Fibroblast of pulmonary artery (primary cell): ENCODE data around the gene CSGALNACT2.
A peak's percentile ranks its signal among the peaks of the same experiment; 100 is the strongest.

Experiments
- DNase-seq: peaks from one replicate; pipeline ENCODE4 v3.0.0-alpha.2; 2010; ENCODE audit warnings: low read depth
- H3K4me3 ChIP-seq: replicated peaks from 2 replicates; pipeline ENCODE4 v1.5.1; 2011; ENCODE audit warnings: low read depth, mild to moderate bottlenecking, control low read depth, low read length, moderate library complexity
- TF ChIP-seq, protein P1 (sequence below): IDR thresholded peaks from 2 replicates; pipeline ENCODE4 v1.5.1; 2011; ENCODE audit warnings: mild to moderate bottlenecking, control low read depth, low read length, inconsistent platforms; ENCODE audit errors: missing control alignments

CSGALNACT2 gene

DNA sequence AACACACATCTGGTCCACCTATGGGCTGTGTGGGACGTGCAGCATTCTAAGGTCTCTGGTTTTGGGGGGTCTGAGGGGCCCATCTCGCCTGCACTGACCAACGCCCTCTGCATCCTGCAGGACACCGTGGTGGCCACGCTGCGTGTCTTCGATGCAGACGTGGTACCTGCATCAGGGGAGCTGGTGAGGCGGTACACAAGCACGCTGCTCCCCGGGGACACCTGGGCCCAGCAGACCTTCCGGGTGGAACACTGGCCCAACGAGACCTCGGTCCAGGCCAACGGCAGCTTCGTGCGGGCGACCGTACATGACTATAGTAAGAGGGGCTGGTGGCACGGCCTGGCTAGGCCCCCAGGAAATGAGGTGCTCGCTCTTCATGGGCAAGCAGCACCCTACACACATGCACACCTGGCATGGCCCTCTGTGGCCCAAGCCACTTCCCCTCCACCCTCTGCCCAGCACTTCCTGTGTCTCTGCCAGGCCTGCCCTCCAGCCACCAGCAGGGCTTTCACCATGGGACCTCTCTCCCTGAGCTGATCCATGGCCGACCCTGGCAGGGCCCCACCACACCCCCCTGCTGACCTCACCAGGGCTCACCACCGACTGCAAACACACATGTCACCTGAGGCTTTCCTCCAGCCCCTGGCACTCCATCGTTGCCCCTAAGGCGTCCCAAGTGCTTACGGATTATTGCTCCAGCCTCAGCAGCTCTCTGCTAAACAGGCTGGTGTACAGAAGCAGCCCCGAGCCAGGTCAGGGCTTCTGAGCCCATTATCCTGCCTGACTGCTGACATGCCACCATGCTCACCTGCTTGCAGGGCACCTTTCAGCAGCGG lies 31.8 kb upstream of the CSGALNACT2 start:
- DNase-seq, result no peak
- no peak overlapping the region for H3K4me3 ChIP-seq
- TF ChIP-seq, protein P1, sequence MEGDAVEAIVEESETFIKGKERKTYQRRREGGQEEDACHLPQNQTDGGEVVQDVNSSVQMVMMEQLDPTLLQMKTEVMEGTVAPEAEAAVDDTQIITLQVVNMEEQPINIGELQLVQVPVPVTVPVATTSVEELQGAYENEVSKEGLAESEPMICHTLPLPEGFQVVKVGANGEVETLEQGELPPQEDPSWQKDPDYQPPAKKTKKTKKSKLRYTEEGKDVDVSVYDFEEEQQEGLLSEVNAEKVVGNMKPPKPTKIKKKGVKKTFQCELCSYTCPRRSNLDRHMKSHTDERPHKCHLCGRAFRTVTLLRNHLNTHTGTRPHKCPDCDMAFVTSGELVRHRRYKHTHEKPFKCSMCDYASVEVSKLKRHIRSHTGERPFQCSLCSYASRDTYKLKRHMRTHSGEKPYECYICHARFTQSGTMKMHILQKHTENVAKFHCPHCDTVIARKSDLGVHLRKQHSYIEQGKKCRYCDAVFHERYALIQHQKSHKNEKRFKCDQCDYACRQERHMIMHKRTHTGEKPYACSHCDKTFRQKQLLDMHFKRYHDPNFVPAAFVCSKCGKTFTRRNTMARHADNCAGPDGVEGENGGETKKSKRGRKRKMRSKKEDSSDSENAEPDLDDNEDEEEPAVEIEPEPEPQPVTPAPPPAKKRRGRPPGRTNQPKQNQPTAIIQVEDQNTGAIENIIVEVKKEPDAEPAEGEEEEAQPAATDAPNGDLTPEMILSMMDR, result no peak

DNA sequence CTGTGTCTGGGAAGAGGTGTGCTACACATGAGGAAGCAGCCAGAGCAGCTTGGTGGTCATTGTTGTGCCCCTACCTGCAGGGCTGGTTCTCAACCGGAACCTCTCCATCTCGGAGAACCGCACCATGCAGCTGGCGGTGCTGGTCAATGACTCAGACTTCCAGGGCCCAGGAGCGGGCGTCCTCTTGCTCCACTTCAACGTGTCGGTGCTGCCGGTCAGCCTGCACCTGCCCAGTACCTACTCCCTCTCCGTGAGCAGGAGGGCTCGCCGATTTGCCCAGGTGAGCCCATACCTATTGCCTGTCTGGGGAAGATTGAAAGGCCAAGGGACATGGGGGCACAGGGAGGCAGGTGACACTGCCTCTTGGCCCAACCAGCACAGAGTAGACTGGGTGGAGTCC lies 29.3 kb upstream of the CSGALNACT2 start:
- H3K4me3 ChIP-seq, result no peak overlapping the region
- TF ChIP-seq, protein P1, result no peak
- no peak for DNase-seq

DNA sequence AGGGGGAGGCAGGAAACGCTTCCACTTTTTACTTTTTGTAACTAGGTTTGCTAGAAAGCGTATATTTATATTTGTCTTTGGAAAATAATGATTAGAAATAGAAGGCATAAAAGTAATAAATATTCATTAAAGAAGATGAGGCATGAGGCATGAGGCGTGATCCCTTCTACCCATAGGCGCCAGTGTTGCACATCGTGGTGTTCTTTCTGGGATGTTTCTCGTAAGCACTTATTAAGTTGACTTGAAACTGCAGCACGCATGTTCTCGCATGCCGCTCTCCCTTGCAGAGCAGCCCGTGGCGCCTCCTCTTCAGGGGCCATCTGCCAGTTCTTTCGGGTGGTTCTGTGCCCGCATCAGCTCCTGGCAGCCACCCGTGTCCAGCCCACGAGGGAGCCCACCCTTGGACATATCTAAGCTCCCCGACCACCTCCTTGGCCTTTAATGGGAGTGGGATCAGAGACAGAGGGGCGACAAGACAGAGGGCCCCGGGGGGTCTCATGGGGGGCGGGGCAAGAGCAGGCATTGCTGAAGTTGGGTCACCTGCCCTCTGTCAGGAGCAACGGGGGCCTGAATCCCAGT lies 28.5 kb upstream of the CSGALNACT2 start:
- DNase-seq, result no peak
- TF ChIP-seq, protein P1, result no peak

DNA sequence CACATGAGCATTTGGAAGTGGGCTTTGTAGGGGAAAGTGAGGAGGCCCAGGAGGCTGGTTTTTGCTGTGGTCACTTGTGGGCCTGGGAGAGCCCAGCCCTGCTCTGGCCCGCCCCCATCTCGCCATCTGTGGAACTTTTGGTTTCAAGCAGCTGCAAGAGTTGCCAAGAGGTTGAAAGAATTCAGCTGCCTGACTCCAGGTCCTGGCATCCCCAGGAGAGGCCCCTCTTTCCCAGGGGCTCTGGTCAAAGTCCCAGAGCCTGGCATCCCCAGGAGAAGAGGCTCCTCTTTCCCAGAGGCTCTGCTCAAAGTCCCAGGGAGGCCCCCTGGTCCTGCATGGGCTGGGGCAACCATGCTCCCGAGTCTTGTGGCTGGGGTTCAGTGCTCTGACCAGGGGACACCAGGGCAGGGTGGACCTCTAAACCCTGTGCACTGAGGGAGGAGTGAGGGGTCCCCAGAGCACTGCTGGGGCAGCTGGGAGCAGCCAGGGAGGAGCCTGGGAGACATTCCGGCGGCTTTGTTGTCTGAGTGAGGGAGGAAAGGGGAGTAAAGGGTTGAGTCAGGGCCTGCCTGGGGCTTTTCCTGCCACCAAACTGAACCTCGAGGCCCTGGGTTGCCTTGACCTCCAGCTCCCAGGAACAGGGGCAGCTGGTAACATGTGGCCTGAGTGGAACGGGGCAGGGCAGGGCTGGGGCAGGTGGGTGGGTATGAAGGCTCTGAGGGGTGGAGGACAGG lies 27.7 kb upstream of the CSGALNACT2 start:
- TF ChIP-seq, protein P1, result no peak
- DNase-seq, result peak; percentile 64
- no peak overlapping the region for H3K4me3 ChIP-seq

More for the DNA sequence above, 28.5 kb upstream of the CSGALNACT2 start:
- no peak overlapping the region for H3K4me3 ChIP-seq

DNA sequence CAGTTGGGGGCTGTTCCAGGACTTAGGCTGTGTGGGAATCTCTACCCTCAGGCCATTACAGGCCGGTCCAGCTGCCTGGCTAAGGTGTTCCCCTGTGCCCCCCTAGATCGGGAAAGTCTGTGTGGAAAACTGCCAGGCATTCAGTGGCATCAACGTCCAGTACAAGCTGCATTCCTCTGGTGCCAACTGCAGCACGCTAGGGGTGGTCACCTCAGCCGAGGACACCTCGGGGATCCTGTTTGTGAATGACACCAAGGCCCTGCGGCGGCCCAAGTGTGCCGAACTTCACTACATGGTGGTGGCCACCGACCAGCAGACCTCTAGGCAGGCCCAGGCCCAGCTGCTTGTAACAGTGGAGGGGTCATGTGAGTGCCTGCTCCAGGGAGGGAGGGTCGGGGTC lies 27.1 kb upstream of the CSGALNACT2 start:
- H3K4me3 ChIP-seq, result no peak overlapping the region
- TF ChIP-seq, protein P1, result no peak
- DNase-seq, result no peak

DNA sequence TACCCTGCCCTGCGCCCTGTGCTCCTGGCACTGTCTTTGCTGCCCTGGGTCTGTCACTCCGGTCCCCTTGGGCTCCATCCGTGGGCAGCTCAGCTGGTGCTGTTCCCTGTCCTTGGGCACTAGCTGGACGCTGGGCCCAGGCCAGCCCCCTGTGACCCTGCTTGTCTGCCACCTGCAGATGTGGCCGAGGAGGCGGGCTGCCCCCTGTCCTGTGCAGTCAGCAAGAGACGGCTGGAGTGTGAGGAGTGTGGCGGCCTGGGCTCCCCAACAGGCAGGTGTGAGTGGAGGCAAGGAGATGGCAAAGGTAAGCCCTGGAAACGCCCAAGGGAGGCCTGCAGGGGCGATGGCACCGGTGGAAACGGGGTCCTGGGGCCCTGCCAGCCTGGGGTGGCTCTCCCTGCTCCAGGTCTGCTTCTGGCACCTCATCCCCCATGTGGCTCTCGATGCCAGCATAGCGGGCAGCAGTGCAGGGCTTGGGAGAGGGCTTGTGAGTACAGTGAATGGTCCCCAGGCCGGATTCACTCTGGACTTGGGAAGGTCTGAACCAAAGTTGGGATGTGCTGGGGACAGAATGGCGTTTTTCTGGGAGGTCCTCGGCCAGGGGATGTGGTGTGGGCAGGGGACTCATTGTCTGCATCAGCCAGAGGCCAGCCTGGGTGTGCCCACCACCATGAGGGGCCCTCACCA lies 26.2 kb upstream of the CSGALNACT2 start:
- H3K4me3 ChIP-seq, result no peak overlapping the region
- DNase-seq, result no peak
- TF ChIP-seq, protein P1, result no peak
